HepG2 (cell line): ENCODE results near the gene SNRPD3. TPM values are rescaled to one million over a fixed set of nuclear protein-coding genes. Genes with fewer than 3 reads are reported as not detected.

Source experiments
- FOXO1 ChIP-seq: sonication (generic); formaldehyde crosslinking; IDR thresholded peaks from 2 replicates; pipeline ENCODE4 v1.4.0; 2020; ENCODE audit warnings: missing genetic modification reagents
- IKZF5 ChIP-seq: IDR thresholded peaks from 2 replicates; pipeline ENCODE4 v1.6.1; 2018; ENCODE audit warnings: missing genetic modification reagents, mild to moderate bottlenecking, missing compliant biosample characterization
- IRF2 ChIP-seq: IDR thresholded peaks from 2 replicates; pipeline ENCODE4 v1.6.1; 2018; ENCODE audit warnings: missing genetic modification reagents, missing compliant biosample characterization
- MAZ ChIP-seq, 2 experiments: sonication (generic) in 1 of 2; formaldehyde crosslinking in 1 of 2; IDR thresholded peaks; 2 replicates each; pipeline versions ENCODE4 v1.5.0 to v1.6.1; 2012 to 2020; ENCODE audit warnings: low read depth in 2 of 2, mild to moderate bottlenecking in 2 of 2, borderline replicate concordance in 1 of 2, improper control_type of control experiment in 1 of 2, low read length in 1 of 2, missing genetic modification reagents in 1 of 2, moderate library complexity in 1 of 2
- POLR2AphosphoS5 ChIP-seq: IDR thresholded peaks from 2 replicates; pipeline ENCODE4 v1.6.1; 2012; ENCODE audit warnings: low read depth, low read length
- RAD21 ChIP-seq: fragments of 450-650 bp; formaldehyde crosslinking; IDR thresholded peaks from 2 replicates; pipeline ENCODE4 v1.5.0; 2020; ENCODE audit warnings: mild to moderate bottlenecking
- RXRA ChIP-seq: sonication (generic); formaldehyde crosslinking; IDR thresholded peaks from 2 replicates; pipeline ENCODE4 v1.5.1; 2020; ENCODE audit warnings: missing genetic modification reagents
- ZNF44 ChIP-seq: sonication (generic); formaldehyde crosslinking; IDR thresholded peaks from 2 replicates; pipeline ENCODE4 v1.5.1; 2020; ENCODE audit warnings: mild to moderate bottlenecking, missing genetic modification reagents
- ZSCAN21 ChIP-seq: sonication (generic); formaldehyde crosslinking; IDR thresholded peaks from 2 replicates; pipeline ENCODE4 v1.8.0; 2022; ENCODE audit warnings: mild to moderate bottlenecking, missing genetic modification reagents, moderate library complexity, borderline replicate concordance
- polyA plus RNA-seq, 8 experiments: library from polyadenylated mRNA; depleted of rRNA in 3 of 8; stranded (reverse) in 7 of 8; unstranded in 1 of 8; fragments of >200 nt; fragmentation: Illumina TruSeq in 4 of 8; extraction: Trizol in 4 of 8; gene quantifications; 2 replicates each; pipeline versions ENCODE4 v1.2.1 to v1.2.3, GENCODE V29; 2011 to 2016; ENCODE audit warnings: low read depth in 4 of 8, missing spikeins in 1 of 8, mixed read lengths in 1 of 8; ENCODE audit not compliant: insufficient read depth in 1 of 8
- total RNA-seq, 5 experiments: library from RNA; depleted of rRNA; stranded (reverse); fragments of >200 nt; fragmentation: Illumina TruSeq; extraction: Trizol; gene quantifications; 2 replicates each; pipeline ENCODE4 v1.2.3, GENCODE V29; 2016; ENCODE audit warnings: low read depth in 1 of 5
- TF ChIP-seq, protein P1 (sequence below): sonication (generic); formaldehyde crosslinking; conservative IDR thresholded peaks from 2 replicates; pipeline ENCODE4 v1.4.0; 2020; ENCODE audit warnings: missing genetic modification reagents
- TF ChIP-seq, protein P2 (sequence below): sonication (generic); formaldehyde crosslinking; IDR thresholded peaks from 2 replicates; pipeline ENCODE4 v1.9.0; 2021; ENCODE audit warnings: mild to moderate bottlenecking, missing genetic modification reagents

SNRPD3 gene
- total and polyA plus RNA-seq, 2 of the 13 experiments (the other 11 are each of a cell fraction or from before 2014, with no cell fraction given), result 110 to 209 TPM

DNA sequence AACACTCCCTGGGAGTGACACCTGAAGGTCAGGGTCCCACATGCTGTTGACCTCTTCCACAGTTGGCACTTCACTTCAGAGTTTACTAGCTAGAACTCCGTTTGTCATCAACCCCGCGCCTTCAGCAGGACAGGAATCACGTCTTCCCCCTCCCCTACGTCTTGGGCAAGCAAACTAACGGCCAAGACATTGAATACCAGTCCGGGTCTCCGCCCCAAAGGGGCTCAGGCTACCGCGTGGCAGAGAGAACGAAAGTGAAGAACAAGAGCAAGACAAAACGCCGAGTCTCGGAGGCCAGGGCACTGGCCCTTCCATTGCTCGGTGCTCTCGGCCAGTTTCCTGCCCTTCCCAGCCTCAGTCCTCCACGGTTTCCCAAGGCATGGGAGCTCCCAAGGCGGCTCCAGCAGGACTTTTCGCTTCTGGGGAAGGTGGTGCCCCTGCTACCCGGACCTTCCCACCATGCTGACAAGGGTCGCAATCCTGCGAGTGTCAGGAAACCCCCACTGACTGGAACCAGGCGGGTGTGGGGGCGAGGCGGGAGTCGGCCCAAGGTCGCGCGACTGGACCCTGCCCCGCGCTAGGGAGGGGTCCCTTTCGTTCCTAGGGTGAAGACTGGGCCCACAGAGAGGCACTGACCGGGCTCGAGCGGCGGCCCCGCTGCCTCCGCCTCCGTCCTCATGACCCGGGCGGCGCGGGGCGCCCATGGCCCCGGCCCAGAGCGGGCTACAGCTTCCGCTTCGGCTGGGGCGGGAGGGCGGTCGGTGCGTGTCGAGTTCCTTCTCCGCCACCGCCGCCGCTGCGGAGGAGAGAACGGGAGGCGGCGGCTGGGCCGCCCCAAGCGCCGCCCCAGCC is 1.3 kb upstream of the SNRPD3 start, which contains the start of gene GUCD1 (continued):
- TF ChIP-seq IKZF5 (CRISPR knock-in tag), result 0 out of 2 replicates have a peak, but pooled peaks have one; percentile 16
- peak; percentile 31; the same call in 1 of the 2 replicates for TF ChIP-seq POLR2AphosphoS5
- TF ChIP-seq RXRA (CRISPR knock-in tag), result peak; percentile 18; the same call in 1 of the 2 replicates
- TF ChIP-seq, protein P1, sequence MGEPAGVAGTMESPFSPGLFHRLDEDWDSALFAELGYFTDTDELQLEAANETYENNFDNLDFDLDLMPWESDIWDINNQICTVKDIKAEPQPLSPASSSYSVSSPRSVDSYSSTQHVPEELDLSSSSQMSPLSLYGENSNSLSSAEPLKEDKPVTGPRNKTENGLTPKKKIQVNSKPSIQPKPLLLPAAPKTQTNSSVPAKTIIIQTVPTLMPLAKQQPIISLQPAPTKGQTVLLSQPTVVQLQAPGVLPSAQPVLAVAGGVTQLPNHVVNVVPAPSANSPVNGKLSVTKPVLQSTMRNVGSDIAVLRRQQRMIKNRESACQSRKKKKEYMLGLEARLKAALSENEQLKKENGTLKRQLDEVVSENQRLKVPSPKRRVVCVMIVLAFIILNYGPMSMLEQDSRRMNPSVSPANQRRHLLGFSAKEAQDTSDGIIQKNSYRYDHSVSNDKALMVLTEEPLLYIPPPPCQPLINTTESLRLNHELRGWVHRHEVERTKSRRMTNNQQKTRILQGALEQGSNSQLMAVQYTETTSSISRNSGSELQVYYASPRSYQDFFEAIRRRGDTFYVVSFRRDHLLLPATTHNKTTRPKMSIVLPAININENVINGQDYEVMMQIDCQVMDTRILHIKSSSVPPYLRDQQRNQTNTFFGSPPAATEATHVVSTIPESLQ (CRISPR knock-in tag), result no peak
- no peak for TF ChIP-seq MAZ (IDR thresholded peaks at IDR 0.05; ENCODE audit: borderline replicate concordance, low read depth, low read length)
- no peak; the same call in 1 of the 2 replicates for TF ChIP-seq MAZ (CRISPR knock-in tag; IDR thresholded peaks at IDR 0.05; ENCODE audit: low read depth)
- TF ChIP-seq, protein P2, sequence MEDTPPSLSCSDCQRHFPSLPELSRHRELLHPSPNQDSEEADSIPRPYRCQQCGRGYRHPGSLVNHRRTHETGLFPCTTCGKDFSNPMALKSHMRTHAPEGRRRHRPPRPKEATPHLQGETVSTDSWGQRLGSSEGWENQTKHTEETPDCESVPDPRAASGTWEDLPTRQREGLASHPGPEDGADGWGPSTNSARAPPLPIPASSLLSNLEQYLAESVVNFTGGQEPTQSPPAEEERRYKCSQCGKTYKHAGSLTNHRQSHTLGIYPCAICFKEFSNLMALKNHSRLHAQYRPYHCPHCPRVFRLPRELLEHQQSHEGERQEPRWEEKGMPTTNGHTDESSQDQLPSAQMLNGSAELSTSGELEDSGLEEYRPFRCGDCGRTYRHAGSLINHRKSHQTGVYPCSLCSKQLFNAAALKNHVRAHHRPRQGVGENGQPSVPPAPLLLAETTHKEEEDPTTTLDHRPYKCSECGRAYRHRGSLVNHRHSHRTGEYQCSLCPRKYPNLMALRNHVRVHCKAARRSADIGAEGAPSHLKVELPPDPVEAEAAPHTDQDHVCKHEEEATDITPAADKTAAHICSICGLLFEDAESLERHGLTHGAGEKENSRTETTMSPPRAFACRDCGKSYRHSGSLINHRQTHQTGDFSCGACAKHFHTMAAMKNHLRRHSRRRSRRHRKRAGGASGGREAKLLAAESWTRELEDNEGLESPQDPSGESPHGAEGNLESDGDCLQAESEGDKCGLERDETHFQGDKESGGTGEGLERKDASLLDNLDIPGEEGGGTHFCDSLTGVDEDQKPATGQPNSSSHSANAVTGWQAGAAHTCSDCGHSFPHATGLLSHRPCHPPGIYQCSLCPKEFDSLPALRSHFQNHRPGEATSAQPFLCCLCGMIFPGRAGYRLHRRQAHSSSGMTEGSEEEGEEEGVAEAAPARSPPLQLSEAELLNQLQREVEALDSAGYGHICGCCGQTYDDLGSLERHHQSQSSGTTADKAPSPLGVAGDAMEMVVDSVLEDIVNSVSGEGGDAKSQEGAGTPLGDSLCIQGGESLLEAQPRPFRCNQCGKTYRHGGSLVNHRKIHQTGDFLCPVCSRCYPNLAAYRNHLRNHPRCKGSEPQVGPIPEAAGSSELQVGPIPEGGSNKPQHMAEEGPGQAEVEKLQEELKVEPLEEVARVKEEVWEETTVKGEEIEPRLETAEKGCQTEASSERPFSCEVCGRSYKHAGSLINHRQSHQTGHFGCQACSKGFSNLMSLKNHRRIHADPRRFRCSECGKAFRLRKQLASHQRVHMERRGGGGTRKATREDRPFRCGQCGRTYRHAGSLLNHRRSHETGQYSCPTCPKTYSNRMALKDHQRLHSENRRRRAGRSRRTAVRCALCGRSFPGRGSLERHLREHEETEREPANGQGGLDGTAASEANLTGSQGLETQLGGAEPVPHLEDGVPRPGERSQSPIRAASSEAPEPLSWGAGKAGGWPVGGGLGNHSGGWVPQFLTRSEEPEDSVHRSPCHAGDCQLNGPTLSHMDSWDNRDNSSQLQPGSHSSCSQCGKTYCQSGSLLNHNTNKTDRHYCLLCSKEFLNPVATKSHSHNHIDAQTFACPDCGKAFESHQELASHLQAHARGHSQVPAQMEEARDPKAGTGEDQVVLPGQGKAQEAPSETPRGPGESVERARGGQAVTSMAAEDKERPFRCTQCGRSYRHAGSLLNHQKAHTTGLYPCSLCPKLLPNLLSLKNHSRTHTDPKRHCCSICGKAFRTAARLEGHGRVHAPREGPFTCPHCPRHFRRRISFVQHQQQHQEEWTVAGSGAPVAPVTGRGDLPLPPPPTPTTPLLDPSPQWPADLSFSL (CRISPR knock-in tag), result no peak
- peak; percentile 58; the same call in 1 of the 2 replicates for TF ChIP-seq RAD21 (CRISPR knock-in tag)
- TF ChIP-seq ZSCAN21 (CRISPR knock-in tag), result peak; percentile 64; the same call in 1 of the 2 replicates
- TF ChIP-seq IRF2, result no peak
- no peak for TF ChIP-seq ZNF44 (CRISPR knock-in tag)
- 0 out of 2 replicates have a peak, but pooled peaks have one; percentile 16 for TF ChIP-seq FOXO1
